Right renal cortex interstitium (tissue), 3 donors: ENCODE measurements around the gene FBP2. TPM values are rescaled to one million over a fixed set of nuclear protein-coding genes. Genes with fewer than 3 reads are reported as not detected.
"Not testable (repeated sequence)": the region's sequence is repeated elsewhere in the genome, so short reads cannot be mapped to it uniquely, and the experiment has no call there.

ENCODE experiments used
- DNase-seq, 3 donors: peaks; one replicate each; pipeline ENCODE4 v3.0.0-alpha.2; 2013; ENCODE audit warnings: low read depth in 3 of 3, low spot score in 2 of 3
- polyA plus RNA-seq, 3 donors: library from polyadenylated mRNA; unstranded; fragments of 120-200 nt; gene quantifications; one replicate each; pipeline ENCODE4 v1.2.1, GENCODE V29; 2013; ENCODE audit not compliant: insufficient read length in 3 of 3

FBP2 gene
- polyA plus RNA-seq, 3 donors = 0.10 to 0.21 TPM; not detected in 1

GRCh38 chr9:94607423-94607691 is 13.7 kb upstream of the FBP2 start:
- no peak for DNase-seq

GRCh38 chr9:94606646-94607422 is 13.2 kb upstream of the FBP2 start:
- DNase-seq = no peak

- peak in 1 of 3 donors; percentile 56 for DNase-seq
Observed at GRCh38 chr9:94603259-94604160, 9.9 kb upstream of the FBP2 start.

GRCh38 chr9:94602666-94603065 is 9.0 kb upstream of the FBP2 start:
- DNase-seq = no peak

- DNase-seq = no peak
Observed at GRCh38 chr9:94600715-94601114, 7.1 kb upstream of the FBP2 start.

- no peak for DNase-seq
Observed at GRCh38 chr9:94600258-94600657, 6.6 kb upstream of the FBP2 start.

- DNase-seq = no peak
Observed at GRCh38 chr9:94599102-94599501, 5.5 kb upstream of the FBP2 start.

- not testable (repeated sequence) for DNase-seq
Observed at GRCh38 chr9:94592683-94593082, 941 bp downstream of the FBP2 start.

GRCh38 chr9:94591876-94592275 is 1.7 kb downstream of the FBP2 start:
- DNase-seq = no peak

GRCh38 chr9:94591046-94591545 is 2.5 kb downstream of the FBP2 start:
- not testable (repeated sequence) for DNase-seq

GRCh38 chr9:94588681-94589080 is 4.9 kb downstream of the FBP2 start:
- no peak for DNase-seq

- DNase-seq = no peak
Observed at GRCh38 chr9:94586814-94587213, 6.8 kb downstream of the FBP2 start.

GRCh38 chr9:94586316-94586715 is 7.3 kb downstream of the FBP2 start:
- no peak for DNase-seq

GRCh38 chr9:94584555-94584954 is 9.1 kb downstream of the FBP2 start:
- no peak for DNase-seq

GRCh38 chr9:94581728-94582127 is 11.9 kb downstream of the FBP2 start:
- no peak for DNase-seq

GRCh38 chr9:94577571-94577970 is 16.1 kb downstream of the FBP2 start:
- DNase-seq = no peak

GRCh38 chr9:94577036-94577435 is 16.6 kb downstream of the FBP2 start:
- no peak for DNase-seq

- DNase-seq = no peak
Observed at GRCh38 chr9:94576131-94576530, 17.5 kb downstream of the FBP2 start.

- DNase-seq = no peak
Observed at GRCh38 chr9:94568972-94569712, 24.5 kb downstream of the FBP2 start.

- no peak for DNase-seq
Observed at GRCh38 chr9:94568250-94568889, 25.3 kb downstream of the FBP2 start.

- no peak for DNase-seq
Observed at GRCh38 chr9:94567271-94567670, 26.4 kb downstream of the FBP2 start.
